Aorta (tissue), 5 donors: ENCODE results near the gene OSBPL1A. TPM values are rescaled to one million over a fixed set of nuclear protein-coding genes. Genes with fewer than 3 reads are reported as not detected.

Experiments used
- ATAC-seq: fragments of 200-7000 bp; cut with Tn5 transposase; one replicate; pipeline ENCODE4 v1.9.1; 2022; ENCODE audit warnings: moderate library complexity; ENCODE audit not compliant: low FRiP score
- DNase-seq, 2 donors: peaks; one replicate each; pipeline ENCODE4 v3.0.0-alpha.2; 2020
- H3K27ac ChIP-seq, 2 donors: one replicate each; pipeline ENCODE4 v1.5.1; 2013; ENCODE audit warnings: low read length in 2 of 2, mild to moderate bottlenecking in 2 of 2, moderate library complexity in 2 of 2, control low read depth in 1 of 2, inconsistent platforms in 1 of 2, low read depth in 1 of 2
- H3K27me3 ChIP-seq, 2 donors: one replicate each; pipeline ENCODE4 v1.6.1; 2013; ENCODE audit warnings: control low read depth in 1 of 2, low read length in 1 of 2, mild to moderate bottlenecking in 1 of 2, moderate library complexity in 1 of 2; ENCODE audit not compliant: insufficient read depth in 2 of 2, control insufficient read depth in 1 of 2
- H3K36me3 ChIP-seq, 2 donors: one replicate each; pipeline ENCODE4 v1.6.1; 2013; ENCODE audit warnings: control low read depth in 1 of 2, low read length in 1 of 2, mild to moderate bottlenecking in 1 of 2; ENCODE audit not compliant: insufficient read depth in 2 of 2, control insufficient read depth in 1 of 2
- H3K4me1 ChIP-seq, 2 donors: one replicate each; pipeline ENCODE4 v1.6.1; 2013; ENCODE audit warnings: low read length in 2 of 2, control low read depth in 1 of 2, mild to moderate bottlenecking in 1 of 2, moderate library complexity in 1 of 2; ENCODE audit not compliant: insufficient read depth in 2 of 2, control insufficient read depth in 1 of 2
- H3K4me3 ChIP-seq, 2 donors: one replicate each; pipeline ENCODE4 v1.5.1; 2013; ENCODE audit warnings: low read length in 2 of 2, control low read depth in 1 of 2, mild to moderate bottlenecking in 1 of 2
- H3K9me3 ChIP-seq: one replicate; pipeline ENCODE4 v1.6.1; 2013; ENCODE audit warnings: mild to moderate bottlenecking, low read length; ENCODE audit not compliant: control insufficient read depth
- WGBS, 2 donors: extraction: QIAGEN DNeasy Blood & Tissue Kit; methylation state at CpG; one replicate each; pipeline ENCODE4 v1.1.7; 2013; 5-methylcytosine and 5-hydroxymethylcytosine counted together
- intact Hi-C, 2 donors: fragments of 100-400 bp; cut with DNase I; formaldehyde crosslinking; loops; one replicate each; pipeline versions ENCODE4 v1.14.2 to v1.15.0; 2022
- polyA plus RNA-seq, 2 donors: library from polyadenylated mRNA; stranded (reverse); fragments of 200-250 nt; gene quantifications; one replicate each; pipeline ENCODE4 v1.2.3, GENCODE V29; 2013
- total RNA-seq, 2 donors: library from RNA; stranded (reverse); fragmentation: NEBNext Ultra II Directional; extraction: Animal tissue kit (Norgen Biotek cat#: 25700); gene quantifications; one replicate each; pipeline ENCODE4 v1.2.1, GENCODE V29; 2021
- donor health status: healthy with polysubstance abuse.
- donor health status: Bipolar disorder and iron deficiency.
- donor health status: DM: no; HTN: no; CAD: no.
- donor health status: DM: no; HTN: no; CAD: no.
- donor health status: DM: yes; HTN: yes; CAD: no.

The OSBPL1A gene
- total and polyA plus RNA-seq, 4 donors = 21.7 to 47.4 (median 37.1) TPM

GRCh38 chr18:24315170-24315569 lies 82.5 kb downstream of the OSBPL1A start:
- ATAC-seq = no peak
- no peaks in the 10 kb centered on the region for H3K27me3 ChIP-seq
- H3K36me3 ChIP-seq = no peaks in the 10 kb centered on the region
- DNase-seq = no peak
- no peaks in the 10 kb centered on the region for H3K9me3 ChIP-seq
- H3K27ac ChIP-seq = no peak overlapping the region
- intact Hi-C loops = no loop called here
- no peak overlapping the region for H3K4me3 ChIP-seq
- H3K4me1 ChIP-seq = no peaks in the 10 kb centered on the region
- WGBS, 2 donors = 96 to 98% methylated on average over 1 of the region's 1 CpG

GRCh38 chr18:24306201-24306600 lies 91.4 kb downstream of the OSBPL1A start:
- no peaks in the 10 kb centered on the region for H3K9me3 ChIP-seq
- no peak for DNase-seq
- WGBS, 2 donors = 94 to 98% methylated on average over 2 of the region's 2 CpGs
- no peaks in the 10 kb centered on the region for H3K4me1 ChIP-seq
- no peak overlapping the region for H3K27ac ChIP-seq
- no peak overlapping the region for H3K4me3 ChIP-seq
- intact Hi-C loops = no loop called here
- ATAC-seq = no peak
- H3K27me3 ChIP-seq = no peaks in the 10 kb centered on the region
- H3K36me3 ChIP-seq = no peaks in the 10 kb centered on the region

- H3K4me3 ChIP-seq = no peak overlapping the region
- no peaks in the 10 kb centered on the region for H3K4me1 ChIP-seq
- H3K9me3 ChIP-seq = no peaks in the 10 kb centered on the region
- H3K36me3 ChIP-seq = no peaks in the 10 kb centered on the region
- ATAC-seq (no peak), DNase-seq (no peak)
- H3K27me3 ChIP-seq = no peaks in the 10 kb centered on the region
- intact Hi-C loops = no loop called here
- WGBS, 2 donors = 95% methylated on average over 3 of the region's 3 CpGs
- no peak overlapping the region for H3K27ac ChIP-seq
Measured at GRCh38 chr18:24300703-24301102, 96.9 kb downstream of the OSBPL1A start.

- DNase-seq = no peak
- no peaks in the 10 kb centered on the region for H3K36me3 ChIP-seq
- no peaks in the 10 kb centered on the region for H3K9me3 ChIP-seq
- intact Hi-C loops = no loop called here
- no peak for ATAC-seq
- no peaks in the 10 kb centered on the region for H3K27me3 ChIP-seq
- H3K4me3 ChIP-seq = no peak overlapping the region
- no peaks in the 10 kb centered on the region for H3K4me1 ChIP-seq
- 85 to 88% methylated on average over 3 of the region's 3 CpGs for WGBS, 2 donors
- no peak overlapping the region for H3K27ac ChIP-seq
Measured at GRCh38 chr18:24296276-24296675, 101.3 kb downstream of the OSBPL1A start.

GRCh38 chr18:24293254-24293653 lies 104.4 kb downstream of the OSBPL1A start:
- intact Hi-C loops = no loop called here
- DNase-seq (no peak), ATAC-seq (peak; percentile 15)
- 89 to 91% methylated on average over 12 of the region's 12 CpGs for WGBS, 2 donors
- Histone ChIP-seq H3K27me3 (no peaks in the 10 kb centered on the region), H3K9me3 (no peaks in the 10 kb centered on the region), H3K27ac (no peak overlapping the region), H3K4me1 (no peaks in the 10 kb centered on the region), H3K4me3 (no peak overlapping the region), H3K36me3 (no peaks in the 10 kb centered on the region)

GRCh38 chr18:24278591-24278990 lies 119.0 kb downstream of the OSBPL1A start:
- no peaks in the 10 kb centered on the region for H3K36me3 ChIP-seq
- no peak for DNase-seq
- 95 to 97% methylated on average over 3 of the region's 3 CpGs for WGBS, 2 donors
- H3K9me3 ChIP-seq = no peaks in the 10 kb centered on the region
- no peaks in the 10 kb centered on the region for H3K4me1 ChIP-seq
- intact Hi-C loops = loop anchor here in 1 of 2 donors (10.0 kb wide), 1 partner anchor 104 kb away; no protein-coding TSS in a partner anchor
- no peak for ATAC-seq
- H3K4me3 ChIP-seq = no peak overlapping the region
- H3K27ac ChIP-seq = no peak overlapping the region
- H3K27me3 ChIP-seq = no peaks in the 10 kb centered on the region

- intact Hi-C loops = loop anchor here in 1 of 2 donors (10.0 kb wide), 1 partner anchor 103 kb away; no protein-coding TSS in a partner anchor
- no peak overlapping the region for H3K27ac ChIP-seq
- DNase-seq = no peak
- ATAC-seq = no peak
- H3K4me1 ChIP-seq = no peaks in the 10 kb centered on the region
- H3K36me3 ChIP-seq = no peaks in the 10 kb centered on the region
- no peak overlapping the region for H3K4me3 ChIP-seq
- H3K27me3 ChIP-seq = no peaks in the 10 kb centered on the region
- no peaks in the 10 kb centered on the region for H3K9me3 ChIP-seq
- WGBS, 2 donors = 77 to 82% methylated on average over 4 of the region's 4 CpGs
Measured at GRCh38 chr18:24277516-24278195, 120.0 kb downstream of the OSBPL1A start.

GRCh38 chr18:24276994-24277393 lies 120.6 kb downstream of the OSBPL1A start:
- ATAC-seq (no peak), DNase-seq (no peak)
- no peak overlapping the region for H3K27ac ChIP-seq
- H3K36me3 ChIP-seq = no peaks in the 10 kb centered on the region
- H3K4me3 ChIP-seq = no peak overlapping the region
- H3K4me1 ChIP-seq = no peaks in the 10 kb centered on the region
- intact Hi-C loops = loop anchor here in 1 of 2 donors (10.0 kb wide), 1 partner anchor 102 kb away; no protein-coding TSS in a partner anchor
- H3K9me3 ChIP-seq = no peaks in the 10 kb centered on the region
- H3K27me3 ChIP-seq = no peaks in the 10 kb centered on the region

- Histone ChIP-seq H3K27ac (no peak overlapping the region), H3K4me3 (no peak overlapping the region), H3K27me3 (no peaks in the 10 kb centered on the region), H3K9me3 (no peaks in the 10 kb centered on the region), H3K4me1 (no peaks in the 10 kb centered on the region), H3K36me3 (no peaks in the 10 kb centered on the region)
- ATAC-seq = peak; percentile 12
- WGBS, 2 donors = 88 to 91% methylated on average over 3 of the region's 3 CpGs
- intact Hi-C loops = loop anchor here in 1 of 2 donors (5.0 to 10.0 kb wide), 3 partner anchors 63 to 100 kb away; no protein-coding TSS in a partner anchor
- peak in 1 of 2 donors; percentile 65 for DNase-seq
Measured at GRCh38 chr18:24274837-24275236, 122.8 kb downstream of the OSBPL1A start.
